GM21381 (cell line): Measurements from ENCODE around the gene STUB1.
"Not testable (repeated sequence)": the region's sequence is repeated elsewhere in the genome, so short reads cannot be mapped to it uniquely, and the experiment has no call there.

Source experiments
- ATAC-seq: cut with Tn5 transposase; IDR thresholded peaks from one replicate; pipeline ENCODE4 v1.9.1; 2021; ENCODE audit warnings: mild to moderate bottlenecking, moderate library complexity; ENCODE audit not compliant: unreplicated experiment

STUB1 gene

GRCh38 chr16:710500-711075, 30.4 kb downstream of the STUB1 start:
- no peak for ATAC-seq

DNA sequence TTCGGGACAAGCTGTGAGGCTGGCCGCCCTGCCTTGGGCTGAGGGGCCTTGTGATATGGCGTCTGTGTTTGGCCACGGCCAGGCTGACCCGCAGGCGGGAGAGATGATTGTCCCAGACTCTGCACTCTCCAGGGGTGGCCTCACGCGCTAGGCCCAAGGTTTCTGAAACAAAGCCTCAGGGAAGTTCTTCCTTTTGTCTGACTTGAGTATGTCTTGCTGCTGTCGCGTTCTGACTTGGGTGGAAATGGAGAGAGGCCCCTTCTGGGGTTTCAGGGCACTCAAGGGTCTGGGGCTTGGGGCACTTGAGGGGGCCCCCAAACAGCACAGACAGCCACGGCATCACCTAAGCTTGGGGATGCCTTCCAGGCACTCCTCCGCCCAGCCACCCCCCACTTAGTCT, 30.9 kb downstream of the STUB1 start:
- no peak for ATAC-seq

GRCh38 chr16:711548-712320, 31.5 kb downstream of the STUB1 start:
- ATAC-seq: no peak

GRCh38 chr16:712740-713250, 32.6 kb downstream of the STUB1 start:
- not testable (repeated sequence) for ATAC-seq

- no peak for ATAC-seq
These were observed 33.9 kb downstream of the STUB1 start for GRCh38 chr16:714079-714478.

DNA sequence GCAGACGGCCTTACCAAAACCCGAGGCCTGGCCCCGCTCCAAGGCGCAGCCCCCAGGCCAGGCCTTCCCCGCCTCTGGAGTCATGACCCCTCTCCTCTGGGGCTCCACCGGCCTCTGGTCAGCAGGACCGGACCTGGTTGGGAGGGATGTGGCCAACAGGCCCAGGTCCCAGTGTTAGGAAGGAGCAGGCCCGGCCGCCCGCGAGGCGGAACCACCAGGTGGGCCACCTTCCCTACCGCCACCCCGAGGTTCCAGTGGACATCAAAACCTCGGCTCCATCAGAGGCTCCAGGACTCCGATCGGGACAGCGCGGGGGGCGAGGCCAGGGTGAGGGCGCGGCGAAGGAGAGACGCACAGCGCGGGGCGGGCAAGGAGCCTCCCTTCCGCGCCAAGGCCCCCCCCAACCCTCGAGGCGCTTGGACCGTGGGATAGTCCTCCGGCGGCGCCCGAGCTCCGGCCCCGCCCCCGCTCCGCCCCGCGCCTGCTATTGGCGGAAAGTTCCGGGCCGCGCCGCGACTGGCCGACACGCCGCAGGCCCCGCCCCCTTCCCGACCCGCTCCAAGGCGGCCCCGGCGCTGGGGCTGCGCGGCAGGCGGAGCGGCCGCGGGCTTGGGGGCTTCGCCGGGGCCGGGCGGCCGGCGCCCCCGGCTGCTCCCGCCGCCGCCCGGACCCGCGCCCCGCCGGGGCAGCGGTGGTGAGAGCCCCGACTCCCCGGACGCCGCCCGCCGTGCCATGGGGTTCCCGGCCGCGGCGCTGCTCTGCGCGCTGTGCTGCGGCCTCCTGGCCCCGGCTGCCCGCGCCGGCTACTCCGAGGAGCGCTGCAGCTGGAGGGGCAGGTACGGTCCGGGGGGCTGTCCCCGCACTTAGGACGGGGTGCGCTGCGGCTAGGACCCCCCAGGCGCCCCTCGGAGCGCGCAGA, 34.6 kb downstream of the STUB1 start, which contains the start of gene METRN:
Gene METRN, plus strand, starts transcription at position 561 of the 919 bp plus-strand sequence. Its CDS starts 172 bp downstream, at position 733.
- peak; percentile 72 for ATAC-seq

DNA sequence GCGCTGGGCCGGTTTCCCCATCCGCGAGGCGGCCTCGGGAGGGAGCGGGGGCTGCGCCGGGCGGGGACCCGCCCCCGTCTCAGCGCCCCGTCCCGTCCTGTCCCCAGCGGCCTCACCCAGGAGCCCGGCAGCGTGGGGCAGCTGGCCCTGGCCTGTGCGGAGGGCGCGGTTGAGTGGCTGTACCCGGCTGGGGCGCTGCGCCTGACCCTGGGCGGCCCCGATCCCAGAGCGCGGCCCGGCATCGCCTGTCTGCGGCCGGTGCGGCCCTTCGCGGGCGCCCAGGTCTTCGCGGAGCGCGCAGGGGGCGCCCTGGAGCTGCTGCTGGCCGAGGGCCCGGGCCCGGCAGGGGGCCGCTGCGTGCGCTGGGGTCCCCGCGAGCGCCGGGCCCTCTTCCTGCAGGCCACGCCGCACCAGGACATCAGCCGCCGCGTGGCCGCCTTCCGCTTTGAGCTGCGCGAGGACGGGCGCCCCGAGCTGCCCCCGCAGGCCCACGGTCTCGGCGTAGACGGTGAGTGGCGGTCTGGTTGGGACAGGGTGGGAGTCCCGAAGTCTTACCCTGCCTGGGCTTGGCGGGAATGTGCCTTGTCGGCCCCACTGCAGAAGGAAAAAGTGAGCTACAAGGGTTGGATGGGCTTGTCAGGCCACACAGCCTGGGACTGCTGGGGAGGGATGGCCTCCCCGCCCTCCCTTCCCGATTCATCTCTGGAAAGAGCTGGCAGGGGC, 35.4 kb downstream of the STUB1 start:
- peak; percentile 12 for ATAC-seq

DNA sequence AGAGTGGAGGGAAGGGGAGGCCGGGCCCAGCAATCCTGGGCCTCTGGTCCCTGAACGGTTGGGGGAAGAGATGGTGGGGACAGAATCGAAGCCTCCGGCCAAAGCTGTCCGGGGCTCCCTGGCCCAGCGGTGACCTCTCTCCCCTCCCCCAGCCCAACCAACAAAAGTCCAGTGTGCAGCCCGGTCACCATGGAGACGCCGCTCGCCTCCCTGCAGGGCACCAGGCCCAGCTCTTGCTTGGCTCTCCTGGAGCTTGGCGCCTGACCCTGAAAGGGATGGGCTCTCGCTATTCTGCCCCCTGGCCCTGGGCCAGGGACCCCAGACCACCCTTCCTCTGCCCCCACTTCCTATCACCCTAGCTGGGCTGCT, 36.0 kb downstream of the STUB1 start:
- no peak for ATAC-seq

DNA sequence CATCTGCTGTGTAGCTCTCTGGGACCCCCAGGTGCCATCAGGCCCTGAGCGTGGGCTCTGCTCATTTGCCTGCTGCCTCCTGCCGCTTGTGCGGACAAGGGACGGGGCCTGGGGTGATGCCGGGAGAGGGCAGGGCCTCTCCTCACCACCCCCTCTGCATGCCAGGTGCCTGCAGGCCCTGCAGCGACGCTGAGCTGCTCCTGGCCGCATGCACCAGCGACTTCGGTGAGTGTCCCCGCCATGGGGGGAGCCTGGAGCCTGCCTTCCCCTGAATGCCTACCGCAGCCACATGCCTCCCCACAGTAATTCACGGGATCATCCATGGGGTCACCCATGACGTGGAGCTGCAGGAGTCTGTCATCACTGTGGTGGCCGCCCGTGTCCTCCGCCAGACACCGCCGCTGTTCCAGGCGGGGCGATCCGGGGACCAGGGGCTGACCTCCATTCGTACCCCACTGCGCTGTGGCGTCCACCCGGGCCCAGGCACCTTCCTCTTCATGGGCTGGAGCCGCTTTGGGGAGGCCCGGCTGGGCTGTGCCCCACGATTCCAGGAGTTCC, 36.6 kb downstream of the STUB1 start:
- no peak for ATAC-seq

GRCh38 chr16:717450-718245, 37.4 kb downstream of the STUB1 start:
- no peak for ATAC-seq

GRCh38 chr16:718389-718788, 38.2 kb downstream of the STUB1 start:
- ATAC-seq: no peak

DNA sequence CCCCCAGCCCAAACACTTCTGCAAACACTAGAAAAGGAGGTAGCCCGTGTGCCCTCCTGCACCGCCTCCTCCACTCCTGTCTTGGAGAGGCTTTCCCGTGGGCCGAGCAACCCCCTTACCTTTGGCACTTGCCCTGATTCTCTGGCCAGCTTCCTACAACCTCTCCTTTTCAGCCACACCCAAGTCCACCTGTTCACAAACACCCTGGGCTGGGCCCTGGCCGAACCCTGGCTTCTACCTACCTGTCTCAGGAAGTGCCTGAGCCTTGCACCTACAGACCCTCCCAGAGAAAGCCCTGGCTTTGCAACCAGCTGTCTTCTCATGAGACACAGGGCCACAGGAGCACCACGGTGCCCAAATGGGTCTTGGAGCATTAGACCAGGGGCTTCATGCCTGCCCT, 38.7 kb downstream of the STUB1 start:
- ATAC-seq: no peak

DNA sequence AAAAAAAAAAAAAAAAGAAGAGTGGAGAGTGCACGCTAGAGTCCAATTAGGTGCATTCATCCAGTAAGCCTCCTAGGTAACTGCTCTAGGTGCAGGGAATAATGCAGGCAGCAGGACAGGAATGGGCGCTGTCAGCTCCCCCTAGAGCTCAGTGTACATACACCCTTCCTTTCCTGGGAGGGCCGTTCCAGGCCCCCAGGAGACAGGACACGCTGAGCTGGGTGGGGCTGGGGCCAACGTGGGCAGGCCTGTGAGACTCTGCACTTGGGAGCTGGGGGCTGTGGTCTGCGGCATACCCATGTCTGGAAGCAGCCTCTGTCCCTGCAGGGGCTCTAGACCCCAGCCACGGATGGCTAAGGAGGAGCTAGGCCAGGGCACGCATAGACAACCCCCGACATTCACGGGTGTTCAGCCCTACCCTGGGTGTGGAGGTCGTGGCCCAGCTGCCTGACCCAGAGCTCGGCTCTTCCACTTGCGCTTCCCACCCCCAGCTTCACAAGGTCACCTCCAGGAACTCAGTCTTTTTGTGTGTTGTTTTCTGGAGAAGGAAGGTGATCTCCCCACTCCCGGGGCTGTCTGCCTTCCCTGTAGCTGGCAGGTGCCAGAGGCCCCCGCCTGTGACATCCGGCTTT, 39.7 kb downstream of the STUB1 start:
- no peak for ATAC-seq

- peak; percentile 16 for ATAC-seq
These were observed 40.3 kb downstream of the STUB1 start for GRCh38 chr16:720447-720989.

- ATAC-seq: peak; percentile 68
These were observed 41.0 kb downstream of the STUB1 start, which contains the start of gene ANTKMT for GRCh38 chr16:720990-721764. ANTKMT (plus strand) TSS chr16:721146; CDS start chr16:721275, 129 bp downstream.

GRCh38 chr16:721765-722540, 41.7 kb downstream of the STUB1 start:
- no peak for ATAC-seq
